Nephron progenitor cell (in vitro differentiated cells): ENCODE results near the gene EXOC6B.

Experiments used
- DNase-seq: peaks from one replicate; pipeline ENCODE4 v3.0.0; 2021
- H3K27ac Mint-ChIP-seq: 2 replicates; pipeline ENCODE4 v1.8.0; 2021; ENCODE audit warnings: mild to moderate bottlenecking, moderate library complexity, mixed read lengths
- H3K27me3 Mint-ChIP-seq: 2 replicates; pipeline ENCODE4 v1.8.0; 2021; ENCODE audit warnings: mild to moderate bottlenecking, low read depth, mixed read lengths; ENCODE audit not compliant: poor library complexity
- H3K36me3 Mint-ChIP-seq: 2 replicates; pipeline ENCODE4 v1.8.0; 2021; ENCODE audit warnings: low read depth, mixed read lengths
- H3K4me1 Mint-ChIP-seq: 2 replicates; pipeline ENCODE4 v1.8.0; 2021; ENCODE audit warnings: mixed read lengths
- H3K4me3 Mint-ChIP-seq: 2 replicates; pipeline ENCODE4 v1.8.0; 2021; ENCODE audit warnings: mild to moderate bottlenecking, moderate library complexity, mixed read lengths
- H3K9me3 Mint-ChIP-seq: 2 replicates; pipeline ENCODE4 v1.8.0; 2021; ENCODE audit warnings: mild to moderate bottlenecking, moderate library complexity, mixed read lengths
- CTCF ChIP-seq: fragments of 200-600 bp; sonication (generic); IDR thresholded peaks from 2 replicates; pipeline ENCODE4 v1.5.0; 2021; ENCODE audit warnings: antibody characterized with exemption

EXOC6B gene

DNA sequence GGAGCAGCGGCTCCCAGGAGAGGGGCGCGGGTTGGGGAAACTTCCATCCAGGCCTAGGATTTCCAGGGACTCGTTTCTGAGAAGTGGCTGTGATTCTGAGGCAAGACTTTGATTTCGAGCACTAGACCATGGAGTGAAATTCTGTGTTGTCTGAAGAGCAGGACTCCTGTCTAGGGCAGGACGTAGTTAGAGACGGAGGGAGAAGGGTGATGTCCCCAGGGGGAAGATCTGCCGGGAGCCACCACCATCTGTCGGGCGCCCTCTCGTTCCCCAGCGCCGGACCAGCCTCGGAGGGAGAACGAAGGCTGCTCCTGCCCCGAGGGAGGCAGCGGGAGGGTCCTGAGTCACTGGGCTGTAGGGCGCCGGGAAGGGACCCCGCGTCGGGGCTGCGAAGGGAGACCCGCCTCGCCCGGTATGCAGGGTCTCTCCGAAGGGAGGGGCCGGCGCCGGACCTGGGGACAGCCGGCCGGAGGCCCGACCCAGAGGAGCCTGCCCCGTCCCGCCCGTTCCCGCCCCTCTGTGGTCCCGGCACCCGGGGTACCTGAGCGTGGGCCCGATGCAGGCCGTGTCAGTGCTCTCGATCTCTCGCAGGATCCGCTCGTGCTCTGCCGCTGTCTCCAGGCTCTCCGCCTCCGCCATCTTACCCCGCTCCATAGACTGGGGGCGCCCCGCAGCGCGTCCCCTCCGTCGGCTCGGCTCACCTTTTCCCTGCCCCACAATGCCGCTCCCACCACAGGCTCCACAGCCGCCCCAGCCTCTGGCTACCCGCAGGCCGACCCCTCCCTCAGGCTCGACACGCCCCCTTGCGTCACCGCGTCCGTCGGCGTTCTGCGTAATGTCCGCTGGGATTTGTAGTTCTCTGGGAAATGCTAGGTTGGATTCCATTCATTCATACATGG, at the start of gene EXOC6B:
Gene EXOC6B (minus strand): TSS at position 777 of the 899 bp plus-strand sequence.
- Mint-ChIP-seq H3K27me3 (no peaks in the 10 kb centered on the region), H3K27ac (peak within 1 kb of the TSS; percentile 98), H3K9me3 (no peaks in the 10 kb centered on the region), H3K4me1 (peaks cover 40% of the 10 kb centered on the region), H3K4me3 (peak within 1 kb of the TSS; percentile 98), H3K36me3 (peaks cover 13% of the 10 kb centered on the region)
- peak; percentile 97 for DNase-seq
- no peak for TF ChIP-seq CTCF

DNA sequence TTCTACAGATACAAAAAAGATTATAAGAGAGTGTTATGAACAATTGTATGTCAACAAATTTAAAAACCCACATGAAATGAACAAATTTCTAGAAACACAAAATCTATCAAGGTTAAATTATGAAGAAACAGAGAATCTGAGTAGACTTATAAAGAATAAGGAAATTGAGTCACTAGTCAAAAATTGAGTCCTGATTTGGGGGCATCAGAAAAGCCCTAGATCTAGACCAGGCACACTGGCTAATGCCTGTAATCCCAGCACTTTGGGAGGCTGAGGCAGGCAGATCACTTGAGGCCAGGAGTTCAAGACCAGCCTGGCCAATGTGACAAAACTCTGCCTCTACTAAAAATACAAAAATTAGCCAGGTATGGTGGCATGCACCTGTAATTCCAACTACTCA, 46.0 kb upstream of the EXOC6B start:
- H3K27ac Mint-ChIP-seq, result no peak overlapping the region
- H3K4me3 Mint-ChIP-seq, result no peak overlapping the region
- H3K27me3 Mint-ChIP-seq, result peaks cover 52% of the 10 kb centered on the region
- H3K9me3 Mint-ChIP-seq, result peaks cover 22% of the 10 kb centered on the region
- DNase-seq, result no peak
- no peaks in the 10 kb centered on the region for H3K4me1 Mint-ChIP-seq
- no peak for TF ChIP-seq CTCF
- H3K36me3 Mint-ChIP-seq, result no peaks in the 10 kb centered on the region

DNA sequence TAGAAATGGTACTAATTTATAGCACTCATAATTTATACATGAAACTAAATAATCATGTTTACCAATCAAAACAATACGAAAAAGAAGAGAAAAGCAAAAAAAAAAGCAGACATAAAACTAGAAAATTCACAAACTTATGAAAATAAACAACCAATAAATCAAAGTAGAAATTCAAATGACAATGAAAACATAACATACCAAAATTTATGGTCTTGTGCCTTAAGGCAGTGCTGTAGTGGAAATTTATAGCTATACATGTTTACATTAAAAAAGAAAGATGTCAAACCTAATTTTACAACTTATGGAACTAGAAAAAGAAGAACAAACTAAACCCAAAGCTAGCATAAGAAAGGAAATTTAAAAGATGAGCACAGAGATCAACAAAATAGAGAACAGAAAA, 45.2 kb upstream of the EXOC6B start:
- no peaks in the 10 kb centered on the region for H3K36me3 Mint-ChIP-seq
- H3K4me1 Mint-ChIP-seq, result no peaks in the 10 kb centered on the region
- H3K9me3 Mint-ChIP-seq, result peaks cover 22% of the 10 kb centered on the region
- no peak for DNase-seq
- no peak overlapping the region for H3K27ac Mint-ChIP-seq
- H3K27me3 Mint-ChIP-seq, result peaks cover 57% of the 10 kb centered on the region
- no peak for TF ChIP-seq CTCF
- no peak overlapping the region for H3K4me3 Mint-ChIP-seq

DNA sequence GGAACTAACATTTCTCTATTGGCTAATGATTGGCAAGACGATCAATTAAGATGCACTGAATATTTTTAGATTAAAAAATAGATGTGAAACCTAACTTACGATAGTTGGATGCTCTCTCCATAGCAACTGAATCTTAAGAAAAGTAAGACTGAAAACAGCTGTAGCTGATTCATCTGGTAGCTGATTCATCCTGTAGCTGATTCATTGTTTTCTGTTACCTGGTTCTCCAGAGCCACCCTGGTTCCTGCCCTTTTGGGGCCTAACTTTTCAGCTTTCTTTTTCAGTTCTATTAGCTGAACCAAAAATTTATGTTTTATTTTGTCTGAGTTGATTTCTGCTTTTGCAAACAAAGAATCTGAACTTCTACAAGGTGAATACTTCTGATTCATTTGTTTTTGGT, 38.7 kb upstream of the EXOC6B start:
- DNase-seq, result no peak
- Mint-ChIP-seq H3K4me1 (peaks cover 6% of the 10 kb centered on the region), H3K27me3 (peaks cover 74% of the 10 kb centered on the region), H3K4me3 (no peak overlapping the region), H3K27ac (no peak overlapping the region), H3K36me3 (no peaks in the 10 kb centered on the region), H3K9me3 (no peaks in the 10 kb centered on the region)
- no peak for TF ChIP-seq CTCF

DNA sequence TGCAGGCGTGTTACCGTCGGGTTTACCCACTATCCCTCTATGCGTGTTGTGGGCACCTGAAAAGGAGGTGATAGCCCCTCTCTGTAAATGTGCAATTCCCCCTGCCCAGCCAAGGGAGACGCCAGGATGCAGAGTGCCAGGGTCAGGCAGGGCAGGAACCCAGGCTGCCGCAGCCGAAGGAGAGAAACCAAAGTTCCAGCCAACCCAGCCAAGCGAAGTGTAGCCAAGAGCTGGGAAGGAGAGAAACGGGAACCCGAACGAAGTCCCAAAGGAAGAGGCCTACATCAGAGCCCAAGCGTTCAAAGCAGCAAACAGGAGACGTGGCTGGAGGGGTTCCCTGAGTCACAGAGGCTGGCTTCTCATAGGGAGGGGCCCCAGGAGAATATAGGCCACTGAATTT, 37.2 kb upstream of the EXOC6B start:
- Mint-ChIP-seq H3K27me3 (peaks cover 71% of the 10 kb centered on the region), H3K4me1 (peaks cover 6% of the 10 kb centered on the region), H3K4me3 (peak overlapping the region; percentile 76), H3K36me3 (no peaks in the 10 kb centered on the region), H3K27ac (no peak overlapping the region), H3K9me3 (no peaks in the 10 kb centered on the region)
- DNase-seq, result no peak
- no peak for TF ChIP-seq CTCF
